K562 (cell line): ENCODE data around the gene HK1. TPM values are rescaled to one million over a fixed set of nuclear protein-coding genes. Genes with fewer than 3 reads are reported as not detected.

Experiments
- ADNP ChIP-seq: fragments of 200-800 bp; sonication (Bioruptor generic); IDR thresholded peaks from 2 replicates; pipeline ENCODE4 v1.6.1; 2016; ENCODE audit warnings: missing genetic modification characterization, missing compliant biosample characterization
- CBX1 ChIP-seq: sonication (generic); IDR thresholded peaks from 2 replicates; pipeline ENCODE4 v1.6.1; 2016; ENCODE audit warnings: antibody characterized with exemption, low read depth, mild to moderate bottlenecking
- CC2D1A ChIP-seq: fragments of 450-650 bp; IDR thresholded peaks from 2 replicates; pipeline ENCODE4 v1.6.1; 2017; ENCODE audit warnings: mild to moderate bottlenecking
- ETS2 ChIP-seq: IDR thresholded peaks from 2 replicates; pipeline ENCODE4 v1.6.1; 2016; ENCODE audit warnings: borderline replicate concordance, missing genetic modification characterization, mild to moderate bottlenecking, moderate library complexity, missing compliant biosample characterization; ENCODE audit not compliant: poor library complexity, severe bottlenecking
- ID3 ChIP-seq, 2 experiments: fragments of 250-450 bp in 1 of 2; fragments of 450-650 bp in 1 of 2; sonication (Bioruptor Pico) in 1 of 2; IDR thresholded peaks; 2 replicates each; pipeline versions ENCODE4 v1.6.1 to v1.8.0; 2016 to 2021; ENCODE audit warnings: mild to moderate bottlenecking in 2 of 2, moderate library complexity in 2 of 2, missing compliant biosample characterization in 1 of 2, missing genetic modification characterization in 1 of 2
- MXD1 ChIP-seq: fragments of 250-450 bp; sonication (Bioruptor Pico); IDR thresholded peaks from 2 replicates; pipeline ENCODE4 v1.8.0; 2021; ENCODE audit warnings: borderline replicate concordance, mild to moderate bottlenecking, moderate library complexity; ENCODE audit not compliant: poor library complexity, severe bottlenecking
- NFATC3 ChIP-seq: fragments of 450-650 bp; IDR thresholded peaks from 2 replicates; pipeline ENCODE4 v1.6.1; 2017; ENCODE audit warnings: mild to moderate bottlenecking
- PPARD ChIP-seq: fragments of 250-450 bp; sonication (Bioruptor Pico); IDR thresholded peaks from 2 replicates; pipeline ENCODE4 v1.8.0; 2022; ENCODE audit warnings: inconsistent platforms, mild to moderate bottlenecking, moderate library complexity
- RBM22 ChIP-seq: fragments of 200-400 bp; formaldehyde crosslinking; IDR thresholded peaks from 2 replicates; pipeline ENCODE4 v1.6.1; 2018; ENCODE audit warnings: low read length, low read depth; ENCODE audit not compliant: poor library complexity, severe bottlenecking
- SRSF1 ChIP-seq: fragments of 200-400 bp; formaldehyde crosslinking; IDR thresholded peaks from 2 replicates; pipeline ENCODE4 v1.6.1; 2017; ENCODE audit warnings: mild to moderate bottlenecking, low read depth, low read length, moderate library complexity
- TARDBP ChIP-seq: fragments of 450-650 bp; IDR thresholded peaks from 2 replicates; pipeline ENCODE4 v1.6.1; 2016
- ZBTB17 ChIP-seq: fragments of 450-650 bp; formaldehyde crosslinking; IDR thresholded peaks from 2 replicates; pipeline ENCODE4 v1.4.0; 2020; ENCODE audit warnings: mild to moderate bottlenecking
- ZNF766 ChIP-seq: fragments of 200-800 bp; sonication (Bioruptor generic); conservative IDR thresholded peaks from 2 replicates; pipeline ENCODE4 v1.6.1; 2016; ENCODE audit warnings: missing genetic modification characterization, missing compliant biosample characterization
- ZNF785 ChIP-seq: fragments of 250-450 bp; sonication (Bioruptor Pico); IDR thresholded peaks from 2 replicates; pipeline ENCODE4 v1.4.0; 2020; ENCODE audit warnings: mild to moderate bottlenecking
- polyA plus RNA-seq, 8 experiments: library from polyadenylated mRNA; depleted of rRNA in 4 of 8; stranded (reverse) in 5 of 8; unstranded in 3 of 8; fragments of >200 nt; fragmentation: Nextera tagmentation in 2 of 8; fragmentation: Illumina TruSeq in 1 of 8; extraction: Ambion mirVana in 2 of 8; extraction: Trizol in 1 of 8; gene quantifications; 2 replicates each; pipeline versions ENCODE4 v1.2.1 to v1.2.3, GENCODE V29; 2011 to 2014; ENCODE audit warnings: inconsistent platforms in 1 of 8, missing spikeins in 1 of 8
- total RNA-seq, 7 experiments: library from RNA; depleted of rRNA in 6 of 7; stranded (reverse); fragments of >200 nt in 6 of 7; fragmentation: Illumina TruSeq in 2 of 7; extraction: Trizol in 2 of 7; gene quantifications; 2 replicates each; pipeline versions ENCODE4 v1.2.1 to v1.2.3, GENCODE V29; 2011 to 2021; ENCODE audit warnings: low replicate concordance in 1 of 7
- TF ChIP-seq, protein P1 (sequence below): sonication (generic); formaldehyde crosslinking; IDR thresholded peaks from 2 replicates; pipeline ENCODE4 v1.8.1; 2023; ENCODE audit warnings: mild to moderate bottlenecking, missing genetic modification reagents
- TF ChIP-seq, protein P2 (sequence below), 2 experiments: fragments of 450-650 bp; IDR thresholded peaks; 2 replicates each; pipeline ENCODE4 v1.6.1; 2016
- TF ChIP-seq, protein P3 (sequence below): fragments of 450-650 bp; conservative IDR thresholded peaks from 2 replicates; pipeline ENCODE4 v1.6.1; 2016; ENCODE audit warnings: missing genetic modification characterization, low read depth, mild to moderate bottlenecking, control low read depth, missing compliant biosample characterization

The HK1 gene
- total and polyA plus RNA-seq, 9 of the 15 experiments (the other 6 are each of a cell fraction or from before 2014, with no cell fraction given), result 29.2 to 444 (median 193) TPM

- TF ChIP-seq ZNF766 (CRISPR knock-in tag) (peak; percentile 85; the same call in 1 of the 2 replicates), PPARD (no peak), NFATC3 (no peak), ID3 (CRISPR knock-in tag; IDR thresholded peaks at IDR 0.05) (no peak), ID3 (tag; IDR thresholded peaks at IDR 0.05) (peak; percentile 78), TARDBP (no peak), ADNP (tag) (no peak), CBX1 (no peak), ETS2 (tag) (no peak), ZNF785 (CRISPR knock-in tag) (no peak), SRSF1 (no peak), CC2D1A (no peak), ZBTB17 (CRISPR knock-in tag) (peak; percentile 76; the same call in 1 of the 2 replicates), RBM22 (no peak), MXD1 (CRISPR knock-in tag) (no peak)
- TF ChIP-seq, protein P1, sequence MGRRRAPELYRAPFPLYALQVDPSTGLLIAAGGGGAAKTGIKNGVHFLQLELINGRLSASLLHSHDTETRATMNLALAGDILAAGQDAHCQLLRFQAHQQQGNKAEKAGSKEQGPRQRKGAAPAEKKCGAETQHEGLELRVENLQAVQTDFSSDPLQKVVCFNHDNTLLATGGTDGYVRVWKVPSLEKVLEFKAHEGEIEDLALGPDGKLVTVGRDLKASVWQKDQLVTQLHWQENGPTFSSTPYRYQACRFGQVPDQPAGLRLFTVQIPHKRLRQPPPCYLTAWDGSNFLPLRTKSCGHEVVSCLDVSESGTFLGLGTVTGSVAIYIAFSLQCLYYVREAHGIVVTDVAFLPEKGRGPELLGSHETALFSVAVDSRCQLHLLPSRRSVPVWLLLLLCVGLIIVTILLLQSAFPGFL (CRISPR knock-in tag), result no peak
- TF ChIP-seq, protein P2, sequence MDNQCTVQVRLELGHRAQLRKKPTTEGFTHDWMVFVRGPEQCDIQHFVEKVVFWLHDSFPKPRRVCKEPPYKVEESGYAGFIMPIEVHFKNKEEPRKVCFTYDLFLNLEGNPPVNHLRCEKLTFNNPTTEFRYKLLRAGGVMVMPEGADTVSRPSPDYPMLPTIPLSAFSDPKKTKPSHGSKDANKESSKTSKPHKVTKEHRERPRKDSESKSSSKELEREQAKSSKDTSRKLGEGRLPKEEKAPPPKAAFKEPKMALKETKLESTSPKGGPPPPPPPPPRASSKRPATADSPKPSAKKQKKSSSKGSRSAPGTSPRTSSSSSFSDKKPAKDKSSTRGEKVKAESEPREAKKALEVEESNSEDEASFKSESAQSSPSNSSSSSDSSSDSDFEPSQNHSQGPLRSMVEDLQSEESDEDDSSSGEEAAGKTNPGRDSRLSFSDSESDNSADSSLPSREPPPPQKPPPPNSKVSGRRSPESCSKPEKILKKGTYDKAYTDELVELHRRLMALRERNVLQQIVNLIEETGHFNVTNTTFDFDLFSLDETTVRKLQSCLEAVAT (IDR thresholded peaks at IDR 0.05), result no peak
- TF ChIP-seq, protein P3, sequence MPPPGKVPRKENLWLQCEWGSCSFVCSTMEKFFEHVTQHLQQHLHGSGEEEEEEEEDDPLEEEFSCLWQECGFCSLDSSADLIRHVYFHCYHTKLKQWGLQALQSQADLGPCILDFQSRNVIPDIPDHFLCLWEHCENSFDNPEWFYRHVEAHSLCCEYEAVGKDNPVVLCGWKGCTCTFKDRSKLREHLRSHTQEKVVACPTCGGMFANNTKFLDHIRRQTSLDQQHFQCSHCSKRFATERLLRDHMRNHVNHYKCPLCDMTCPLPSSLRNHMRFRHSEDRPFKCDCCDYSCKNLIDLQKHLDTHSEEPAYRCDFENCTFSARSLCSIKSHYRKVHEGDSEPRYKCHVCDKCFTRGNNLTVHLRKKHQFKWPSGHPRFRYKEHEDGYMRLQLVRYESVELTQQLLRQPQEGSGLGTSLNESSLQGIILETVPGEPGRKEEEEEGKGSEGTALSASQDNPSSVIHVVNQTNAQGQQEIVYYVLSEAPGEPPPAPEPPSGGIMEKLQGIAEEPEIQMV (tag), result peak; percentile 86
These were observed 132.2 kb downstream of the HK1 start (continued) for GRCh38 chr10:69410487-69410886.
